Common myeloid progenitor, CD34-positive (primary cell): Measurements from ENCODE around the gene SDK1.

Experiments
- CTCF ChIA-PET: fragments of 350-600 bp; sonication (Branson Sonifier 250); formaldehyde crosslinking; loops from one replicate; lab custom pipeline; 2021; ENCODE audit warnings: antibody characterized with exemption; lab: Charles Lee
- POLR2A ChIA-PET: fragments of 350-600 bp; sonication (Branson Sonifier 250); formaldehyde crosslinking; loops from one replicate; lab custom pipeline; 2021; ENCODE audit warnings: antibody characterized with exemption; lab: Charles Lee
- DNase-seq, 3 donors: peaks; one replicate each; pipeline versions ENCODE4 v3.0.0 to v3.0.0-alpha.2; 2013
- H3K27ac ChIP-seq, 2 experiments: 1 replicate in 1 of 2; 2 replicates in 1 of 2; pipeline ENCODE4 v1.7.0; 2013; ENCODE audit warnings: inconsistent platforms in 2 of 2, low read length in 2 of 2, mild to moderate bottlenecking in 2 of 2, low read depth in 1 of 2, moderate library complexity in 1 of 2; ENCODE audit not compliant: severe bottlenecking in 2 of 2, insufficient read depth in 1 of 2, poor library complexity in 1 of 2
- H3K27me3 ChIP-seq, 5 experiments: replicated peaks in 2 of 5; 1 replicate in 3 of 5; 2 replicates in 2 of 5; pipeline versions ENCODE4 v1.6.1 to v1.7.0; 2013; ENCODE audit warnings: low read length in 4 of 5, mild to moderate bottlenecking in 2 of 5, moderate library complexity in 2 of 5, inconsistent platforms in 1 of 5; ENCODE audit not compliant: insufficient read depth in 5 of 5, control insufficient read depth in 4 of 5
- H3K36me3 ChIP-seq, 4 experiments: 1 replicate in 2 of 4; 2 replicates in 2 of 4; pipeline versions ENCODE4 v1.6.1 to v1.7.0; 2013; ENCODE audit warnings: low read length in 3 of 4, control low read depth in 1 of 4, mild to moderate bottlenecking in 1 of 4; ENCODE audit not compliant: control insufficient read depth in 4 of 4, insufficient read depth in 4 of 4
- H3K4me1 ChIP-seq, 4 experiments: 1 replicate in 3 of 4; 2 replicates in 1 of 4; pipeline versions ENCODE4 v1.6.1 to v1.7.1; 2013; ENCODE audit warnings: low read length in 3 of 4, mild to moderate bottlenecking in 3 of 4, control low read depth in 1 of 4, inconsistent platforms in 1 of 4, moderate library complexity in 1 of 4; ENCODE audit not compliant: control insufficient read depth in 4 of 4, insufficient read depth in 4 of 4; ENCODE audit errors: control extremely low read depth in 1 of 4
- H3K4me3 ChIP-seq, 7 experiments: 1 replicate in 4 of 7; 2 replicates in 3 of 7; pipeline versions ENCODE4 v1.5.1 to v1.7.0; 2013; ENCODE audit warnings: mild to moderate bottlenecking in 7 of 7, low read length in 6 of 7, moderate library complexity in 6 of 7, inconsistent platforms in 2 of 7, low read depth in 2 of 7, control low read depth in 1 of 7; ENCODE audit not compliant: insufficient read depth in 4 of 7, control insufficient read depth in 1 of 7; ENCODE audit errors: extremely low read depth in 1 of 7
- H3K9me3 ChIP-seq, 5 experiments: 1 replicate in 4 of 5; 2 replicates in 1 of 5; pipeline versions ENCODE4 v1.6.1 to v1.7.1; 2013; ENCODE audit warnings: low read length in 4 of 5, mild to moderate bottlenecking in 2 of 5, inconsistent platforms in 1 of 5, low read depth in 1 of 5, moderate library complexity in 1 of 5; ENCODE audit not compliant: control insufficient read depth in 4 of 5, insufficient read depth in 2 of 5; ENCODE audit errors: control extremely low read depth in 1 of 5
- WGBS: methylation state at CpG from one replicate; pipeline ENCODE4 v1.1.5; 2013; ENCODE audit not compliant: insufficient coverage; 5-methylcytosine and 5-hydroxymethylcytosine counted together

Gene SDK1

DNA sequence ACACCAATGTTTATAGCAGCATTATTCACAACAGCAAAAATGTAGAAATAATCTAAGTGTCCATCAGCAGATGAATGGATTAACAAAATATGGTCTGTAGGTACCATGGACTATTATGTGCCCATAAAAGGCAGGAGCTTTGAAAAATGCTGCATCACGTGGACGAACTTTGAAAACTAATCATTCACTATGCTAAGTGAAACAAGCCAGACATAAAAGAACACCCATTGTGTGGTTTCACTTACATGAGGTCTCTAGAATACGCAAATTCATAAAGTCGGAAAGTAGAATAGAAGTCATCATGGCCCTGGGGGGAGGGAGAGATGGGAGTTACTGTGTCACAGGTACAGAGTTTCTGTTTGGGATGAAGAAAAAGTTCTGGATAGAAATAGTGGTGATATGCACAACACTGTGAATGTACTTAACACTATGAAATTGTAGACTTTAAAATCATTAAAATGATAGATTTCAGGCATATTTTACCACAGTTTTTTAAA is 377.3 kb downstream of the SDK1 start:
- DNase-seq, result no peak
- Histone ChIP-seq H3K36me3 (no peaks in the 10 kb centered on the region), H3K27me3 (no peaks in the 10 kb centered on the region), H3K4me1 (no peaks in the 10 kb centered on the region), H3K9me3 (no peaks in the 10 kb centered on the region), H3K4me3 (no peak overlapping the region), H3K27ac (no peak overlapping the region)
- WGBS, result 96% methylated on average over 4 of the region's 4 CpGs
- ChIA-PET CTCF (no interaction called here), POLR2A (no interaction called here)

DNA sequence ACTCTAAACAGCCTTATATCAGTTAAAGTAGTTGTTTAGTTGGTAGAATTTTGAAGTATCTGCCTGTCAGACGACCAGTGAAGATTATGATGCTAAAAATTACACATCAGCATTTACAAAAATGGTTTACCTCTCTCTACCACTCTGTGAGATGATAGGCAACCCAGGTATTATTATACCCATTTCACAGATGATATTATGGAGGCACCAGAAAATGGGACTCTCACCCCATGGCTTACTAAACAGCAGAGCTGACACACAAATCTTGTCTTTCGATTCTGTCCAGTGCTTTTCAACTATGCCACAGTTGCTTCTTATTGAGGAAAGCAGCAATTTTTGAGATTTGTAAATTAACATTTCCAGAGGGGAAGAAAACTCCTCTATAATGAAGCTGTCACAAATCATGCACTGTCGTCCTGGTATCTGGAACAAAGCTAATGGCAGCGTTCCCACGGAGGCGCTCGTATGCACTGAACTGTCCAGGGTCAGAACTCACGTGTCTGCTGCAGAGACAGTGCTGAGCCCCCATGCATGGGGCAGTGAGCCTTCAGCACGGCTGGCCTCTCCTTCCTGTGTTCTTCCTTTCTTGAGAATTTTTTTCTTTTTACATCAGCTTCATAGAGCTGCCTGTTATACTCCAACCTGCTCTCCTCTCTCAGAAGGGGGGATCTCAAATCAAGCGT is 381.1 kb downstream of the SDK1 start:
- Histone ChIP-seq H3K9me3 (no peaks in the 10 kb centered on the region), H3K36me3 (no peaks in the 10 kb centered on the region), H3K27me3 (peaks cover 0 to 3% (median 0%) of the 10 kb centered on the region in 5 experiments), H3K4me3 (no peak overlapping the region), H3K27ac (no peak overlapping the region), H3K4me1 (no peaks in the 10 kb centered on the region)
- no peak for DNase-seq
- 53% methylated on average over 9 of the region's 10 CpGs for WGBS
- POLR2A ChIA-PET, result no interaction called here
- CTCF ChIA-PET, result interaction anchor here (1.0 kb wide), 1 partner anchor 9 kb away, joined by 3 read pairs; no protein-coding TSS in a partner anchor

DNA sequence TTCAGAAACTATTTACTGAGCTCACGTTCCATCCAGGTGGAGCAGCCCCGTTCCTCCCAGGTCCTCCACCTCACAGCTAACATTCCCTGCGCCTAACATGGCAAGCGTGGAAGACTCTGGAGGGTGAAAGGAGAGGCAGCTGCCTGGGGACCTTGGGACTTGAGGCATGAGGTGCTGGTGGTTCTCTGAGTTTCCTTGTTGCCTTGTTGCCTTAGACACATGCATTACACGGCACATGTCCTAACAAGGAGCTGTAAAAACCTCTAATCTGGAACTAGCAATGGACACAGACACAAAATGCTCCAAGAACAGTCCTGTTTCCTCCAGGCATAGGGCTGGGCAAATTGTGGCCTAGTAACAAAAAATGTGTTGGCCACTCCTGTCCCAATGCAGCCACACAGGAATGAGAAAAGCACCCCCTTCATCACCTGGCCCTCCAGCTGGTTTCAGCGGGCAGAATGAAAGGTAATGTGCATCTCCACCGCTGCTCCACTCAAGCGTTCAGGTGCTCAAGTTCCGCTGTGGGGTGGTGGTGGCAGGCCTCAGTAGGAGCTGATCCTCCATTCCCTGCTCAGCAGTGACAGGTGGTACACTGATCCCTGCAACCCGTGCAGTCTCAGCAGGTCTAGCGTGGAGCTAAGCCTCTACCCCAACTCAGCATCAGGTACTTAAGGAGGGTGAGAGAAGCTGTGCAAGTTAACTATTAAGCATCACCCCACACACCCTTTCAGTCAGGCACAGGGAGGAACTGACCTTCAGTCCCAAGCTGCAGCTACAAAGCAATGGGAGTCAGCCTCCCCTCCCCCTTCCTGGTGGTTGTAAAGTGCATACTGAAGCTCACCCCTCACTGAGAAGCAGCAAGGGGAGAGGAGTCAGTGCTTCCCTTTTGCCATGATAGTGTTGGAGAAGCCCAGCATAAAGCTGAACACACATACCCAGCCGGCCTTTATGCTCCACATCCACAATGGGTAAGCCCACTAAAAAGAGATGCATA is 382.8 kb downstream of the SDK1 start:
- ChIA-PET CTCF (no interaction called here), POLR2A (interaction anchor here (0.7 kb wide), 1 partner anchor 315 kb away, joined by 3 read pairs; no protein-coding TSS in a partner anchor)
- Histone ChIP-seq H3K4me1 (no peaks in the 10 kb centered on the region), H3K36me3 (no peaks in the 10 kb centered on the region), H3K27me3 (peaks cover 0 to 3% (median 0%) of the 10 kb centered on the region in 5 experiments), H3K27ac (no peak overlapping the region), H3K4me3 (no peak overlapping the region), H3K9me3 (peaks cover 0 to 3% (median 0%) of the 10 kb centered on the region in 5 experiments)
- 100% methylated on average over 4 of the region's 12 CpGs for WGBS
- no peak for DNase-seq

DNA sequence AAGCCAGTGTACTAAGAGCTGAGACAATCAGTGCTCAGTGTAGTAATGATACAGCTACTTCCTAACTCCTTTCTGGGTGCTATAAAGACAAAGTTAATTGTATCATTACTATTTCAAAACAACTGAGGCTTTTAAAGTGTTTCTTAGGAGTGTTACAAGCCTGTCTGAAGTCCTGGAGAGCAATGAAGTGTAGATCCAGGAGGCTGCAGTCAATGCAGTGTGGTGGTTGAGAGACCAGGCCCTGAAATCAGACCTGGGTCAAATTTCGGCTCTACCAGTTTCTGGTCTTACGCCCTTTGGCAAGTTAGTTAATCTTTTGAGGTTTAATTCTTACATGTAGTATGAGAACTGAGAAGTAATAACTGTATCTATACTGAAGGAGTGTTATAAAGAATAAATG is 387.0 kb downstream of the SDK1 start:
- Histone ChIP-seq H3K27ac (no peak overlapping the region), H3K4me3 (no peak overlapping the region), H3K9me3 (peaks cover 0 to 8% (median 0%) of the 10 kb centered on the region in 5 experiments), H3K4me1 (no peaks in the 10 kb centered on the region), H3K36me3 (no peaks in the 10 kb centered on the region), H3K27me3 (peaks cover 0 to 3% (median 0%) of the 10 kb centered on the region in 5 experiments)
- no peak for DNase-seq
- WGBS, result 65% methylated on average over 2 of the region's 2 CpGs
- ChIA-PET CTCF (no interaction called here), POLR2A (no interaction called here)

- WGBS, result 100% methylated on average over 1 of the region's 3 CpGs
- Histone ChIP-seq H3K27ac (no peak overlapping the region), H3K4me3 (no peak overlapping the region), H3K9me3 (peaks cover 0 to 8% (median 0%) of the 10 kb centered on the region in 5 experiments), H3K27me3 (peaks cover 0 to 2% (median 0%) of the 10 kb centered on the region in 5 experiments), H3K4me1 (no peaks in the 10 kb centered on the region), H3K36me3 (no peaks in the 10 kb centered on the region)
- ChIA-PET CTCF (no interaction called here), POLR2A (interaction anchor here (0.6 kb wide), 1 partner anchor 543 kb away, joined by 3 read pairs; no protein-coding TSS in a partner anchor)
- DNase-seq, result no peak
These were observed 387.8 kb downstream of the SDK1 start for GRCh38 chr7:3688842-3689241.

GRCh38 chr7:3691478-3692158 is 390.6 kb downstream of the SDK1 start:
- Histone ChIP-seq H3K27me3 (no peaks in the 10 kb centered on the region), H3K4me3 (no peak overlapping the region), H3K9me3 (peaks cover 0 to 8% (median 0%) of the 10 kb centered on the region in 5 experiments), H3K36me3 (no peaks in the 10 kb centered on the region), H3K4me1 (no peaks in the 10 kb centered on the region), H3K27ac (no peak overlapping the region)
- ChIA-PET CTCF (no interaction called here), POLR2A (no interaction called here)
- DNase-seq, result no peak
- WGBS, result no CpG with 5 or more reads among the region's 5 CpGs
